Measurements from ENCODE around the gene PAGR1.

Gene PAGR1

GRCh38 chr16:29839822-29840221, 23.9 kb downstream of the PAGR1 start:
- TF ChIP-seq YY1 (IDR thresholded peaks at IDR 0.05; ENCODE audit: low read depth) (no peak), CEBPB (IDR thresholded peaks at IDR 0.05) (no peak), CREB1 (IDR thresholded peaks at IDR 0.05; ENCODE audit: low read depth) (no peak), TAF1 (IDR thresholded peaks at IDR 0.05; ENCODE audit: low read depth) (no peak), TEAD4 (IDR thresholded peaks at IDR 0.05) (no peak), EGR1 (IDR thresholded peaks at IDR 0.05) (no peak), EP300 (IDR thresholded peaks at IDR 0.05; ENCODE audit: borderline replicate concordance) (no peak)

- TF ChIP-seq, protein P1, sequence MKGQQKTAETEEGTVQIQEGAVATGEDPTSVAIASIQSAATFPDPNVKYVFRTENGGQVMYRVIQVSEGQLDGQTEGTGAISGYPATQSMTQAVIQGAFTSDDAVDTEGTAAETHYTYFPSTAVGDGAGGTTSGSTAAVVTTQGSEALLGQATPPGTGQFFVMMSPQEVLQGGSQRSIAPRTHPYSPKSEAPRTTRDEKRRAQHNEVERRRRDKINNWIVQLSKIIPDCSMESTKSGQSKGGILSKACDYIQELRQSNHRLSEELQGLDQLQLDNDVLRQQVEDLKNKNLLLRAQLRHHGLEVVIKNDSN (IDR thresholded peaks at IDR 0.05), result no peak
- TF ChIP-seq TEAD4 (IDR thresholded peaks at IDR 0.05) (no peak), EP300 (IDR thresholded peaks at IDR 0.05; ENCODE audit: borderline replicate concordance) (no peak), REST (IDR thresholded peaks at IDR 0.05; ENCODE audit: low read depth) (no peak), EGR1 (IDR thresholded peaks at IDR 0.05) (no peak), CREB1 (IDR thresholded peaks at IDR 0.05; ENCODE audit: low read depth) (no peak), RAD21 (IDR thresholded peaks at IDR 0.05; ENCODE audit: low read depth) (no peak), FOXM1 (IDR thresholded peaks at IDR 0.05; ENCODE audit: borderline replicate concordance, low read depth) (no peak)
- TF ChIP-seq, protein P2, sequence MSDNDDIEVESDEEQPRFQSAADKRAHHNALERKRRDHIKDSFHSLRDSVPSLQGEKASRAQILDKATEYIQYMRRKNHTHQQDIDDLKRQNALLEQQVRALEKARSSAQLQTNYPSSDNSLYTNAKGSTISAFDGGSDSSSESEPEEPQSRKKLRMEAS (IDR thresholded peaks at IDR 0.05), result no peak
These were observed 24.3 kb downstream of the PAGR1 start for GRCh38 chr16:29840240-29840639.

- TF ChIP-seq NFIC (IDR thresholded peaks at IDR 0.05), result no peak
- TF ChIP-seq EP300 (IDR thresholded peaks at IDR 0.05; ENCODE audit: borderline replicate concordance), result no peak
- no peak for TF ChIP-seq TEAD4 (IDR thresholded peaks at IDR 0.05)
- TF ChIP-seq, protein P1 (IDR thresholded peaks at IDR 0.05), result no peak
- no peak for TF ChIP-seq TCF12 (IDR thresholded peaks at IDR 0.05; ENCODE audit: low read depth)
- TF ChIP-seq TAF1 (IDR thresholded peaks at IDR 0.05; ENCODE audit: low read depth), result no peak
- TF ChIP-seq REST (IDR thresholded peaks at IDR 0.05; ENCODE audit: low read depth), result no peak
- no peak for TF ChIP-seq RAD21 (IDR thresholded peaks at IDR 0.05; ENCODE audit: low read depth)
- TF ChIP-seq ZBTB7A (IDR thresholded peaks at IDR 0.05; ENCODE audit: low read depth), result no peak
- TF ChIP-seq, protein P2 (IDR thresholded peaks at IDR 0.05), result no peak
- TF ChIP-seq CEBPB (IDR thresholded peaks at IDR 0.05), result no peak
- no peak for TF ChIP-seq CREB1 (IDR thresholded peaks at IDR 0.05; ENCODE audit: low read depth)
- no peak for TF ChIP-seq EGR1 (IDR thresholded peaks at IDR 0.05)
These were observed 25.7 kb downstream of the PAGR1 start for GRCh38 chr16:29841631-29842030.

GRCh38 chr16:29842732-29843346, 26.9 kb downstream of the PAGR1 start:
- TF ChIP-seq, protein P2 (IDR thresholded peaks at IDR 0.05), result no peak
- TF ChIP-seq CREB1 (IDR thresholded peaks at IDR 0.05; ENCODE audit: low read depth), result no peak
- no peak for TF ChIP-seq RAD21 (IDR thresholded peaks at IDR 0.05; ENCODE audit: low read depth)
- no peak for TF ChIP-seq EP300 (IDR thresholded peaks at IDR 0.05; ENCODE audit: borderline replicate concordance)
- no peak for TF ChIP-seq ZBTB7A (IDR thresholded peaks at IDR 0.05; ENCODE audit: low read depth)
- TF ChIP-seq TEAD4 (IDR thresholded peaks at IDR 0.05), result no peak

DNA sequence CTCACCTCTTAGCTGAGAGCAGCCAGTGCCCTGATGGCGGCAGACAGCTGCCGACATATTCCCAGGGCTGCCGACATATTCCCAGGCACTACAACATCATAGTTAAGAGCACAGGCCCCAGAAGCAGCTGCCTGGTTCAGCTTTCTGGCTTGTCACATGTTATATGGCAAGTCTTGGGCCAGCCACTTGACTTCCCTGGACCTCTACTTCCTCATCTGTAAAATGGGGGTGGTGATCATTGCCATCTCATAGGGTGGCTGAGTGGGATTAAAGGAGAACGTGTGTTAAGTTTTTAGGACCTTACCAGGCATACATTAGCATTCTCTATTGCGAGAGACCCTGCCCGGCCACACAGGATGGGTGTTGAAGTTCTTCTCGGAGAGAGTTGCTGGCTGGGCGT, 28.0 kb downstream of the PAGR1 start:
- TF ChIP-seq REST (IDR thresholded peaks at IDR 0.05; ENCODE audit: low read depth) (no peak), CEBPB (IDR thresholded peaks at IDR 0.05) (no peak), ZBTB7A (IDR thresholded peaks at IDR 0.05; ENCODE audit: low read depth) (no peak), YY1 (IDR thresholded peaks at IDR 0.05; ENCODE audit: low read depth) (no peak), NFIC (IDR thresholded peaks at IDR 0.05) (no peak), TEAD4 (IDR thresholded peaks at IDR 0.05) (no peak), RAD21 (IDR thresholded peaks at IDR 0.05; ENCODE audit: low read depth) (no peak), CREB1 (IDR thresholded peaks at IDR 0.05; ENCODE audit: low read depth) (no peak), TCF12 (IDR thresholded peaks at IDR 0.05; ENCODE audit: low read depth) (no peak), EGR1 (IDR thresholded peaks at IDR 0.05) (no peak)
- TF ChIP-seq, protein P2 (IDR thresholded peaks at IDR 0.05), result no peak
- TF ChIP-seq, protein P1 (IDR thresholded peaks at IDR 0.05), result no peak
